ENCODE data around the gene CCBE1.

DNA sequence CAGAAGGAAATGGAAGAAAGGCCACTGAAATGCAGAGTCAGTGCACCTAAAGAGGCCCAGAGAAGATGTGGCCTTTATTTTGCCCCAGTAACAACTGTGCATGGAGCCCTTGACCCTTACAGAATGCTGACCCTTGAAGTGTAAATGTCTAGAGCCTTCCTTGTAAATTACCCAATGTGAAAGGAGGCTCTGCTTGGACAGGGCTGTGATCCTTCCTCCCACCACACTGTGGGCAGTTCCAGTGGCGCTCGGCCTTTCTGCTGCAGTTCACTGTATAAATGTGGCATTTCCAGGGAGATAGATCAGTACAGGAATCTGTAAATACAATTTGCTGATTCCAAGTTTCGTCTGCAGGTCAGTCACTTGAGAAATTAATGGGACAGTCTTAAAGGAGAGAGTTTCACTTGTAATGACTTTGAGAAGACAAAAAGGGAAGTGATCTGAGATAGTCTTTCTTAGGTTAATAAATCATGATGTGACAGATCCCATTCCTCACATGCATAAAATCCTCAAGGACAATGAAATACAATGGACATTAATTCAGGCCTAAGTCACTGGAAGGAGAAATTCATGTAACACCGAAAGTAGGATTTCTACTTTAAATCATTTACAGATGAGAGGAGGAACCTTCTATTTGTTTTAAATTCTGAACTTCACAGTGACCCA, 204.3 kb downstream of the CCBE1 start:
- TF ChIP-seq, protein P1, sequence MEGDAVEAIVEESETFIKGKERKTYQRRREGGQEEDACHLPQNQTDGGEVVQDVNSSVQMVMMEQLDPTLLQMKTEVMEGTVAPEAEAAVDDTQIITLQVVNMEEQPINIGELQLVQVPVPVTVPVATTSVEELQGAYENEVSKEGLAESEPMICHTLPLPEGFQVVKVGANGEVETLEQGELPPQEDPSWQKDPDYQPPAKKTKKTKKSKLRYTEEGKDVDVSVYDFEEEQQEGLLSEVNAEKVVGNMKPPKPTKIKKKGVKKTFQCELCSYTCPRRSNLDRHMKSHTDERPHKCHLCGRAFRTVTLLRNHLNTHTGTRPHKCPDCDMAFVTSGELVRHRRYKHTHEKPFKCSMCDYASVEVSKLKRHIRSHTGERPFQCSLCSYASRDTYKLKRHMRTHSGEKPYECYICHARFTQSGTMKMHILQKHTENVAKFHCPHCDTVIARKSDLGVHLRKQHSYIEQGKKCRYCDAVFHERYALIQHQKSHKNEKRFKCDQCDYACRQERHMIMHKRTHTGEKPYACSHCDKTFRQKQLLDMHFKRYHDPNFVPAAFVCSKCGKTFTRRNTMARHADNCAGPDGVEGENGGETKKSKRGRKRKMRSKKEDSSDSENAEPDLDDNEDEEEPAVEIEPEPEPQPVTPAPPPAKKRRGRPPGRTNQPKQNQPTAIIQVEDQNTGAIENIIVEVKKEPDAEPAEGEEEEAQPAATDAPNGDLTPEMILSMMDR (IDR thresholded peaks at IDR 0.05; ENCODE audit: poor library complexity, severe bottlenecking): no peak
- no peak for TF ChIP-seq EZH2 (IDR thresholded peaks at IDR 0.05; ENCODE audit: borderline replicate concordance, insufficient read depth, low read length, poor library complexity, severe bottlenecking)
